Small intestine (tissue), 7 donors: ENCODE data around the gene RAB25. TPM values are rescaled to one million over a fixed set of nuclear protein-coding genes. Genes with fewer than 3 reads are reported as not detected.

Source experiments
- DNase-seq, 2 donors: peaks; one replicate each; pipeline versions ENCODE4 v3.0.0 to v3.0.0-alpha.2; 2013
- FAIRE-seq: peaks from 2 replicates; lab custom pipeline; 2012; peaks lifted over from hg19 to GRCh38; lab: Jason Lieb, UNC
- H3K27ac ChIP-seq, 3 donors: one replicate each; pipeline ENCODE4 v1.5.1; 2013; ENCODE audit warnings: low read length in 2 of 3, mild to moderate bottlenecking in 2 of 3, control low read depth in 1 of 3, inconsistent platforms in 1 of 3, low read depth in 1 of 3, moderate library complexity in 1 of 3
- H3K27me3 ChIP-seq, 3 donors: one replicate each; pipeline ENCODE4 v1.6.1; 2013; ENCODE audit warnings: low read length in 3 of 3, inconsistent platforms in 1 of 3; ENCODE audit not compliant: control insufficient read depth in 3 of 3, insufficient read depth in 3 of 3
- H3K36me3 ChIP-seq, 3 donors: one replicate each; pipeline ENCODE4 v1.6.1; 2013; ENCODE audit warnings: low read length in 3 of 3, inconsistent platforms in 1 of 3, low read depth in 1 of 3, mild to moderate bottlenecking in 1 of 3, moderate library complexity in 1 of 3; ENCODE audit not compliant: control insufficient read depth in 3 of 3, insufficient read depth in 2 of 3
- H3K4me1 ChIP-seq, 3 donors: one replicate each; pipeline ENCODE4 v1.6.1; 2013; ENCODE audit warnings: low read length in 2 of 3, inconsistent platforms in 1 of 3, low read depth in 1 of 3, mild to moderate bottlenecking in 1 of 3, moderate library complexity in 1 of 3; ENCODE audit not compliant: control insufficient read depth in 3 of 3, insufficient read depth in 2 of 3
- H3K4me3 ChIP-seq, 3 donors: one replicate each; pipeline ENCODE4 v1.5.1; 2013; ENCODE audit warnings: low read length in 3 of 3, control low read depth in 1 of 3, inconsistent platforms in 1 of 3, low read depth in 1 of 3, mild to moderate bottlenecking in 1 of 3, moderate library complexity in 1 of 3
- H3K9me3 ChIP-seq, 2 donors: one replicate each; pipeline ENCODE4 v1.6.1; 2013; ENCODE audit warnings: low read depth in 1 of 2, low read length in 1 of 2; ENCODE audit not compliant: control insufficient read depth in 2 of 2, insufficient read depth in 1 of 2
- WGBS, 3 donors: extraction: QIAGEN DNeasy Blood & Tissue Kit; methylation state at CpG; one replicate each; pipeline ENCODE4 v1.1.7; 2013; 5-methylcytosine and 5-hydroxymethylcytosine counted together
- polyA plus RNA-seq, 4 donors: library from polyadenylated mRNA; stranded (reverse) in 3 of 4; unstranded in 1 of 4; fragments of 200-250 nt in 3 of 4; fragments of 120-200 nt in 1 of 4; gene quantifications; one replicate each; pipeline versions ENCODE4 v1.2.1 to v1.2.3, GENCODE V29; 2013
- donor health status: healthy with polysubstance abuse.
- donor health status: control.
- donor health status: control.
- donor health status: Bipolar disorder and iron deficiency.
- donor health status: healthy.

The RAB25 gene
- polyA plus RNA-seq, 4 donors = 140 to 216 (median 169) TPM

- Histone ChIP-seq H3K27ac (no peak overlapping the region), H3K4me1 (peaks cover 0 to 29% (median 0%) of the 10 kb centered on the region in 3 donors), H3K27me3 (no peaks in the 10 kb centered on the region), H3K4me3 (no peak overlapping the region), H3K9me3 (no peaks in the 10 kb centered on the region), H3K36me3 (peaks cover 0 to 33% (median 0%) of the 10 kb centered on the region in 3 donors)
- no peak for DNase-seq
- FAIRE-seq = no peak
- WGBS, 3 donors = 91 to 94% (median 93%) methylated on average over 19 of the region's 19 CpGs
These were observed 16.4 kb downstream of the RAB25 start for GRCh38 chr1:156077430-156077760.

- Histone ChIP-seq H3K27ac (no peak overlapping the region), H3K9me3 (no peaks in the 10 kb centered on the region), H3K4me1 (peaks cover 0 to 22% (median 0%) of the 10 kb centered on the region in 3 donors), H3K36me3 (peaks cover 0 to 23% (median 0%) of the 10 kb centered on the region in 3 donors), H3K4me3 (no peak overlapping the region), H3K27me3 (no peaks in the 10 kb centered on the region)
- peak in 1 of 2 donors; percentile 4 for DNase-seq
- no peak for FAIRE-seq
- 85 to 89% (median 86%) methylated on average over 5 of the region's 5 CpGs for WGBS, 3 donors
These were observed 17.8 kb downstream of the RAB25 start for GRCh38 chr1:156078728-156079127.

- DNase-seq (no peak), FAIRE-seq (no peak)
- no peaks in the 10 kb centered on the region for H3K9me3 ChIP-seq
- H3K4me1 ChIP-seq = peaks cover 0 to 21% (median 0%) of the 10 kb centered on the region in 3 donors
- peaks cover 0 to 20% (median 0%) of the 10 kb centered on the region in 3 donors for H3K36me3 ChIP-seq
- no peaks in the 10 kb centered on the region for H3K27me3 ChIP-seq
- WGBS, 3 donors = 87 to 92% (median 90%) methylated on average over 5 of the region's 5 CpGs
- H3K4me3 ChIP-seq = peak overlapping the region in 1 of 3 donors; percentile 64
- no peak overlapping the region for H3K27ac ChIP-seq
These were observed 18.8 kb downstream of the RAB25 start for GRCh38 chr1:156079762-156080161.

- WGBS, 3 donors = 59 to 66% (median 63%) methylated on average over 6 to 8 of the region's 8 CpGs
- peak in 1 of 2 donors; percentile 10 for DNase-seq
- Histone ChIP-seq H3K27me3 (no peaks in the 10 kb centered on the region), H3K4me3 (peak overlapping the region in 1 of 3 donors; percentile 64), H3K9me3 (no peaks in the 10 kb centered on the region), H3K36me3 (peaks cover 0 to 18% (median 0%) of the 10 kb centered on the region in 3 donors), H3K27ac (peak overlapping the region in 1 of 3 donors; percentile 31), H3K4me1 (peaks cover 0 to 20% (median 0%) of the 10 kb centered on the region in 3 donors)
- no peak for FAIRE-seq
These were observed 19.4 kb downstream of the RAB25 start for GRCh38 chr1:156080241-156080862.

GRCh38 chr1:156080863-156081179 is 19.9 kb downstream of the RAB25 start:
- WGBS, 3 donors = 37 to 50% (median 50%) methylated on average over 4 of the region's 4 CpGs
- H3K27ac ChIP-seq = peak overlapping the region in 1 of 3 donors; percentile 31
- peak overlapping the region in 1 of 3 donors; percentile 64 for H3K4me3 ChIP-seq
- H3K27me3 ChIP-seq = no peaks in the 10 kb centered on the region
- H3K36me3 ChIP-seq = peaks cover 0 to 18% (median 0%) of the 10 kb centered on the region in 3 donors
- H3K4me1 ChIP-seq = peaks cover 0 to 19% (median 0%) of the 10 kb centered on the region in 3 donors
- FAIRE-seq = no peak
- DNase-seq = no peak
- H3K9me3 ChIP-seq = no peaks in the 10 kb centered on the region

- DNase-seq (peak in 1 of 2 donors; percentile 48), FAIRE-seq (no peak)
- H3K27ac ChIP-seq = peak overlapping the region in 1 of 3 donors; percentile 78
- H3K4me1 ChIP-seq = peaks cover 0 to 13% (median 0%) of the 10 kb centered on the region in 3 donors
- H3K27me3 ChIP-seq = no peaks in the 10 kb centered on the region
- H3K4me3 ChIP-seq = peak overlapping the region in 2 of 3 donors; percentile 64 to 81
- peaks cover 0 to 13% (median 0%) of the 10 kb centered on the region in 3 donors for H3K36me3 ChIP-seq
- WGBS, 3 donors = 5 to 11% (median 6%) methylated on average over 33 to 57 of the region's 61 CpGs
- H3K9me3 ChIP-seq = no peaks in the 10 kb centered on the region
These were observed 20.4 kb downstream of the RAB25 start for GRCh38 chr1:156081180-156081916.

GRCh38 chr1:156081917-156082308 is 21.0 kb downstream of the RAB25 start:
- Histone ChIP-seq H3K36me3 (peaks cover 0 to 11% (median 0%) of the 10 kb centered on the region in 3 donors), H3K9me3 (no peaks in the 10 kb centered on the region), H3K27me3 (no peaks in the 10 kb centered on the region), H3K4me3 (peak overlapping the region; percentile 64 to 81 (median 72)), H3K27ac (peak overlapping the region in 1 of 3 donors; percentile 78), H3K4me1 (peaks cover 0 to 12% (median 0%) of the 10 kb centered on the region in 3 donors)
- 0% methylated on average over 3 to 10 of the region's 10 CpGs for WGBS, 3 donors
- FAIRE-seq (no peak), DNase-seq (peak in 1 of 2 donors; percentile 36)

- H3K27ac ChIP-seq = peak within 1 kb of the TSS in 2 of 3 donors; percentile 24 to 78
- peak; percentile 69 to 91 for DNase-seq
- peak within 1 kb of the TSS; percentile 64 to 81 (median 72) for H3K4me3 ChIP-seq
- H3K36me3 ChIP-seq = peaks cover 0 to 6% (median 0%) of the 10 kb centered on the region in 3 donors
- no peaks in the 10 kb centered on the region for H3K27me3 ChIP-seq
- no peak for FAIRE-seq
- 0 to 1% (median 0%) methylated on average over 38 to 62 of the region's 62 CpGs for WGBS, 3 donors
- H3K9me3 ChIP-seq = no peaks in the 10 kb centered on the region
- peaks cover 0 to 7% (median 0%) of the 10 kb centered on the region in 3 donors for H3K4me1 ChIP-seq
These were observed 21.5 kb downstream of the RAB25 start, which contains the start of gene MEX3A for GRCh38 chr1:156082309-156083091. Gene MEX3A (minus strand): TSS chr1:156082465. CDS start chr1:156081998, 467 bp downstream.
